ENCODE data around the gene SNTG2. TPM values are rescaled to one million over a fixed set of nuclear protein-coding genes. Genes with fewer than 3 reads are reported as not detected.

Gene SNTG2
- total RNA-seq, 1 experiment from 2014 or later: not detected

DNA sequence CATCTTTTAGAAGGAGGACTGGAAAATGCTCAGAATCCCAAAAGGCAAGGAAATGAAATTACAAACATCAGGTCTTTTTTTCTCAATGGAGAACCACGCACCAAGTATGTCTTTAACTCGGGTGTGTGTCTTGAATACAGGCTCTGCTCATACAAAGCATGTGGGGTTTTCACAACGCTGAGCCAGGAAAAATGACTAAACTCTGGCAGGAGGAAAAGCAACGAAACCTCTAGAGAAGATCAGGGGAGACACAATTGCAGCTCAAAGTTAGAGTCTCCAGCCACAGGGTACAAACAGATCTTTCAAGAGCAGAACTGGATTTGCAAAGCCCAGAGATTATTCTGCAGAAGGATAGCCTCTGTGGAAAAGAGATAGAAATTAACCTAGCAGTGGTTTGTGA lies 419.8 kb downstream of the SNTG2 start:
- Mint-ChIP-seq H3K4me3 (ENCODE audit: unreplicated experiment) (no peak overlapping the region), H3K27me3 (ENCODE audit: insufficient read depth, unreplicated experiment) (peaks cover 11% of the 10 kb centered on the region), H3K27ac (ENCODE audit: unreplicated experiment) (no peak overlapping the region), H3K9me3 (ENCODE audit: unreplicated experiment) (no peaks in the 10 kb centered on the region), H3K36me3 (ENCODE audit: insufficient read depth, unreplicated experiment) (no peaks in the 10 kb centered on the region), H3K4me1 (ENCODE audit: low read depth, unreplicated experiment) (no peaks in the 10 kb centered on the region)
- intact Hi-C loops (cut with micrococcal nuclease; ENCODE audit: unreplicated experiment): no loop called here
- no peaks in the 10 kb centered on the region for H3K9me3 ChIP-seq
- no peaks in the 10 kb centered on the region for H3K4me1 ChIP-seq
- POLR2A ChIA-PET: no interaction called here
- TF ChIP-seq, protein P1, sequence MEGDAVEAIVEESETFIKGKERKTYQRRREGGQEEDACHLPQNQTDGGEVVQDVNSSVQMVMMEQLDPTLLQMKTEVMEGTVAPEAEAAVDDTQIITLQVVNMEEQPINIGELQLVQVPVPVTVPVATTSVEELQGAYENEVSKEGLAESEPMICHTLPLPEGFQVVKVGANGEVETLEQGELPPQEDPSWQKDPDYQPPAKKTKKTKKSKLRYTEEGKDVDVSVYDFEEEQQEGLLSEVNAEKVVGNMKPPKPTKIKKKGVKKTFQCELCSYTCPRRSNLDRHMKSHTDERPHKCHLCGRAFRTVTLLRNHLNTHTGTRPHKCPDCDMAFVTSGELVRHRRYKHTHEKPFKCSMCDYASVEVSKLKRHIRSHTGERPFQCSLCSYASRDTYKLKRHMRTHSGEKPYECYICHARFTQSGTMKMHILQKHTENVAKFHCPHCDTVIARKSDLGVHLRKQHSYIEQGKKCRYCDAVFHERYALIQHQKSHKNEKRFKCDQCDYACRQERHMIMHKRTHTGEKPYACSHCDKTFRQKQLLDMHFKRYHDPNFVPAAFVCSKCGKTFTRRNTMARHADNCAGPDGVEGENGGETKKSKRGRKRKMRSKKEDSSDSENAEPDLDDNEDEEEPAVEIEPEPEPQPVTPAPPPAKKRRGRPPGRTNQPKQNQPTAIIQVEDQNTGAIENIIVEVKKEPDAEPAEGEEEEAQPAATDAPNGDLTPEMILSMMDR (IDR thresholded peaks at IDR 0.05; ENCODE audit: insufficient read depth in 1 of 2, low read depth in 1 of 2, low read length in 1 of 2, severe bottlenecking in 1 of 2, unreplicated experiment in 1 of 2): no peak
- no TSS peak for BruUV-seq (replicated peaks)
- CTCF ChIA-PET: no interaction called here
- H3K36me3 ChIP-seq (ENCODE audit: control insufficient read depth, insufficient read depth, low read length): no peaks in the 10 kb centered on the region
- no peak for DNase-seq
- H3K27me3 ChIP-seq (replicated peaks; ENCODE audit: control insufficient read depth, insufficient read depth, low read length): no peaks in the 10 kb centered on the region
- no peak overlapping the region for H3K4me3 ChIP-seq (ENCODE audit: low read depth, low read length)

DNA sequence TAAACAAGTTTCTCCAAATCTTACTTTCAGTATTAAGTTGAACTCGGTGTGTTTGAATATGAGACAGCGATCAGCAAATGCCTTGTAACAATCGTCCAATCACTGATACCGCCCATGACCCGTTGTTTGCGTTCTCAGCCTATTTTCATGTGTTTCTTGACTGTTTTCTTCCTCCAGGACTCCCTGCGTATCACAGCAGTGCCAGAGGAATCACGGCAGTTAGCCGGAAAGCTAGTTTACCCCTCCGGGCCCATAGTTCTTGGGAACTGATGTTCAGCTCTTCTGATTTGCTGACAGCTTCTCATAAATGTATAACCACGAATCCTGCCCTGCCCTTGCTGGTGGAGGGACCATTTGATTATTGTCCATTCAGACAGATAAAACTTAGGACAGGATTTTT lies 420.4 kb downstream of the SNTG2 start:
- no peaks in the 10 kb centered on the region for H3K4me1 Mint-ChIP-seq (ENCODE audit: low read depth, unreplicated experiment)
- POLR2A ChIA-PET: no interaction called here
- no peak overlapping the region for H3K27ac Mint-ChIP-seq (ENCODE audit: unreplicated experiment)
- H3K9me3 ChIP-seq: no peaks in the 10 kb centered on the region
- H3K27me3 Mint-ChIP-seq (ENCODE audit: insufficient read depth, unreplicated experiment): peaks cover 12% of the 10 kb centered on the region
- no peaks in the 10 kb centered on the region for H3K9me3 Mint-ChIP-seq (ENCODE audit: unreplicated experiment)
- intact Hi-C loops (cut with micrococcal nuclease; ENCODE audit: unreplicated experiment): no loop called here
- DNase-seq: no peak
- H3K36me3 Mint-ChIP-seq (ENCODE audit: insufficient read depth, unreplicated experiment): no peaks in the 10 kb centered on the region
- CTCF ChIA-PET: no interaction called here
- no peaks in the 10 kb centered on the region for H3K36me3 ChIP-seq (ENCODE audit: control insufficient read depth, insufficient read depth, low read length)
- no peak overlapping the region for H3K4me3 Mint-ChIP-seq (ENCODE audit: unreplicated experiment)
- TF ChIP-seq, protein P1 (IDR thresholded peaks at IDR 0.05; ENCODE audit: insufficient read depth in 1 of 2, low read depth in 1 of 2, low read length in 1 of 2, severe bottlenecking in 1 of 2, unreplicated experiment in 1 of 2): no peak
- H3K27me3 ChIP-seq (replicated peaks; ENCODE audit: control insufficient read depth, insufficient read depth, low read length): no peaks in the 10 kb centered on the region
- no TSS peak for BruUV-seq (replicated peaks)
- no peaks in the 10 kb centered on the region for H3K4me1 ChIP-seq
- H3K4me3 ChIP-seq (ENCODE audit: low read depth, low read length): no peak overlapping the region

DNA sequence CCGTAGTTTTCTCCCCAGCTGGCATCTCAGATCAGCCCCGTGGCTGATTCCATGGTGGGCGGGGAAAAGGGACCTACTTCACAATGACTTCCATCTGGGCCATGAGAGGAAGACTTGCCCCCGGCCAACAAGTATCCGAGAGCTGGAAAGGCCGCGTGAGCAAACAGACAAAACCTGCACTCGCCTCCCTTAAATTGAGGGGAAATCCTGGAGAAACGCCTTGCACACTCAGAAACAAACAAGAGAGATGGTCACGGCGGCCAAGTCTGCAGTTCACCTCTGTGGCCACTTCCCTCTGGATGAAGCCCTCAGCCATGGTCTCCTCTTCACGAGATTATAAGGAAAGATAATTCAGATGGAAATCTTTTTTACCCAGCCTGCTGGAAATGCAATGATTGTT lies 423.2 kb downstream of the SNTG2 start:
- no peak overlapping the region for H3K4me3 Mint-ChIP-seq (ENCODE audit: unreplicated experiment)
- no peak overlapping the region for H3K27ac Mint-ChIP-seq (ENCODE audit: unreplicated experiment)
- no peak overlapping the region for H3K4me3 ChIP-seq (ENCODE audit: low read depth, low read length)
- POLR2A ChIA-PET: no interaction called here
- intact Hi-C loops (cut with micrococcal nuclease; ENCODE audit: unreplicated experiment): no loop called here
- DNase-seq: no peak
- BruUV-seq (replicated peaks): no TSS peak
- no peaks in the 10 kb centered on the region for H3K36me3 Mint-ChIP-seq (ENCODE audit: insufficient read depth, unreplicated experiment)
- TF ChIP-seq, protein P1 (IDR thresholded peaks at IDR 0.05; ENCODE audit: insufficient read depth in 1 of 2, low read depth in 1 of 2, low read length in 1 of 2, severe bottlenecking in 1 of 2, unreplicated experiment in 1 of 2): no peak
- CTCF ChIA-PET: no interaction called here
- no peaks in the 10 kb centered on the region for H3K4me1 Mint-ChIP-seq (ENCODE audit: low read depth, unreplicated experiment)
- H3K9me3 Mint-ChIP-seq (ENCODE audit: unreplicated experiment): no peaks in the 10 kb centered on the region
- no peaks in the 10 kb centered on the region for H3K4me1 ChIP-seq
- no peaks in the 10 kb centered on the region for H3K36me3 ChIP-seq (ENCODE audit: control insufficient read depth, insufficient read depth, low read length)
- H3K27me3 Mint-ChIP-seq (ENCODE audit: insufficient read depth, unreplicated experiment): peaks cover 11% of the 10 kb centered on the region
- H3K9me3 ChIP-seq: no peaks in the 10 kb centered on the region
- no peaks in the 10 kb centered on the region for H3K27me3 ChIP-seq (replicated peaks; ENCODE audit: control insufficient read depth, insufficient read depth, low read length)
